Heart right ventricle (tissue), 16 donors: Measurements from ENCODE around the gene PRKAG2. TPM values are rescaled to one million over a fixed set of nuclear protein-coding genes. Genes with fewer than 3 reads are reported as not detected.

Experiments
- ATAC-seq, 8 donors: fragments of 200-7000 bp; cut with Tn5 transposase; one replicate each; pipeline ENCODE4 v1.9.1; 2020; ENCODE audit warnings: mild to moderate bottlenecking in 8 of 8, moderate library complexity in 8 of 8, moderate number of reproducible peaks in 1 of 8
- DNase-seq, 2 donors: peaks; one replicate each; pipeline ENCODE4 v3.0.0-alpha.2; 2020
- H3K27ac ChIP-seq, 10 donors: fragments of 200-600 bp; sonication (generic) in 2 of 10; one replicate each; pipeline versions ENCODE4 v1.5.0 to v1.8.0; 2020 to 2022; ENCODE audit warnings: mild to moderate bottlenecking in 3 of 10
- H3K27me3 ChIP-seq, 7 donors: fragments of 200-600 bp; one replicate each; pipeline ENCODE4 v1.8.0; 2021 to 2022; ENCODE audit warnings: mild to moderate bottlenecking in 2 of 7
- H3K36me3 ChIP-seq, 9 donors: fragments of 200-600 bp; sonication (generic) in 1 of 9; one replicate each; pipeline versions ENCODE4 v1.5.0 to v1.8.0; 2020 to 2022; ENCODE audit warnings: mild to moderate bottlenecking in 2 of 9
- H3K4me1 ChIP-seq, 9 donors: fragments of 200-600 bp; sonication (generic) in 1 of 9; one replicate each; pipeline versions ENCODE4 v1.5.0 to v1.8.0; 2020 to 2022; ENCODE audit warnings: mild to moderate bottlenecking in 4 of 9
- H3K4me3 ChIP-seq, 10 donors: fragments of 200-600 bp; sonication (generic) in 2 of 10; one replicate each; pipeline versions ENCODE4 v1.5.0 to v1.8.0; 2020 to 2022; ENCODE audit warnings: mild to moderate bottlenecking in 7 of 10, moderate library complexity in 2 of 10
- H3K9me3 ChIP-seq, 11 donors: fragments of 200-600 bp in 10 of 11; sonication (generic) in 2 of 11; one replicate each; pipeline versions ENCODE4 v1.5.0 to v1.8.0; 2013 to 2022; ENCODE audit warnings: mild to moderate bottlenecking in 2 of 11, control low read depth in 1 of 11, moderate library complexity in 1 of 11
- CTCF ChIP-seq, 9 donors: fragments of 200-600 bp; sonication (generic) in 2 of 9; IDR thresholded peaks; one replicate each; pipeline versions ENCODE4 v1.5.0 to v1.8.0; 2021 to 2022; ENCODE audit warnings: antibody characterized with exemption in 9 of 9, mild to moderate bottlenecking in 5 of 9, moderate library complexity in 1 of 9
- WGBS, 2 donors: extraction: QIAGEN DNeasy Blood & Tissue Kit; methylation state at CpG; one replicate each; pipeline ENCODE4 v1.1.7; 2013; ENCODE audit warnings: inconsistent platforms in 1 of 2; 5-methylcytosine and 5-hydroxymethylcytosine counted together
- intact Hi-C, 10 donors: fragments of 100-400 bp; cut with DNase I; formaldehyde crosslinking; loops; one replicate each; pipeline versions ENCODE4 v1.11.1 to v1.14.2; 2022
- polyA plus RNA-seq, 2 donors: library from polyadenylated mRNA; stranded (reverse); fragments of 200-250 nt; gene quantifications; one replicate each; pipeline ENCODE4 v1.2.3, GENCODE V29; 2013
- total RNA-seq, 10 donors: library from RNA; stranded (reverse); fragmentation: NEBNext Ultra II Directional in 3 of 10; extraction: Animal tissue kit (Norgen Biotek cat#: 25700) in 3 of 10; gene quantifications; one replicate each; pipeline versions ENCODE4 v1.2.1 to v1.2.4, GENCODE V29; 2021 to 2023
- donor health status: Arrhythmogenic right ventricular cardiomyopathy.
- donor health status: ischemic (EF 13 %, LVEDD 7.1; RV severe dilation, severe dysfunction).
- donor health status: healthy with polysubstance abuse.
- donor health status: DM: no; HTN: yes; CAD: no.
- donor health status: DM: no; HTN: no; CAD: no.
- donor health status: ischemic (EF 25% LVEDD 6.9; RV normal size, moderate dysfunction).
- donor health status: ischemic (EF 25% LVEDD 5.7; RV mildly dilated, moderate dysfunction).
- donor health status: healthy.
- donor health status: DM: yes; HTN: yes; CAD: no.
- donor health status: Ischemic cardiomyopathy.
- donor health status: ischemic (EF 35%, LVEDD 5.7; RV mildly dilated, moderate dysfunction).
- donor health status: nonischemic (EF 11% LVEDD 7.7; RV severe dilation, severe dysfunction).
- donor health status: DM: yes; HTN: yes; CAD: no.
- donor health status: PGD.
- donor health status: ischemic (EF 29% LVEDD 5.4; RV normal size, mild dysfunction).
- donor health status: nonischemic (EF 23%, LVEDD 6.1; RV moderate dilation, normal function).

The PRKAG2 gene
- total and polyA plus RNA-seq, 12 donors, result 52.4 to 156 (median 114) TPM

- H3K4me3 ChIP-seq, result no peak overlapping the region
- H3K4me1 ChIP-seq, result peaks cover 0 to 20% (median 14%) of the 10 kb centered on the region in 9 donors
- intact Hi-C loops, result no loop called here
- no peaks in the 10 kb centered on the region for H3K9me3 ChIP-seq
- DNase-seq, result no peak
- TF ChIP-seq CTCF (IDR thresholded peaks at IDR 0.05), result no peak
- no peaks in the 10 kb centered on the region for H3K27me3 ChIP-seq
- H3K36me3 ChIP-seq, result no peaks in the 10 kb centered on the region
- no peak overlapping the region for H3K27ac ChIP-seq
- 93 to 95% methylated on average over 3 of the region's 3 CpGs for WGBS, 2 donors
- ATAC-seq, result no peak
These were observed 221.4 kb downstream of the PRKAG2 start for GRCh38 chr7:151655555-151655954.

GRCh38 chr7:151652111-151652510, 224.8 kb downstream of the PRKAG2 start:
- TF ChIP-seq CTCF (IDR thresholded peaks at IDR 0.05), result no peak
- no peaks in the 10 kb centered on the region for H3K9me3 ChIP-seq
- ATAC-seq (no peak), DNase-seq (no peak)
- no peak overlapping the region for H3K4me3 ChIP-seq
- peaks cover 0 to 2% (median 0%) of the 10 kb centered on the region in 9 donors for H3K36me3 ChIP-seq
- WGBS, 2 donors, result 77 to 84% methylated on average over 5 of the region's 5 CpGs
- peak overlapping the region in 3 of 10 donors; percentile 61 to 79 (median 68) for H3K27ac ChIP-seq
- H3K4me1 ChIP-seq, result peaks cover 0 to 21% (median 16%) of the 10 kb centered on the region in 9 donors
- H3K27me3 ChIP-seq, result no peaks in the 10 kb centered on the region
- intact Hi-C loops, result no loop called here

- Histone ChIP-seq H3K36me3 (peaks cover 0 to 7% (median 0%) of the 10 kb centered on the region in 9 donors), H3K9me3 (peaks cover 0 to 8% (median 0%) of the 10 kb centered on the region in 11 donors), H3K4me3 (no peak overlapping the region), H3K27ac (peak overlapping the region in 2 of 10 donors; percentile 68 to 75), H3K4me1 (peaks cover 0 to 19% (median 16%) of the 10 kb centered on the region in 9 donors), H3K27me3 (no peaks in the 10 kb centered on the region)
- no peak for TF ChIP-seq CTCF (IDR thresholded peaks at IDR 0.05)
- WGBS, 2 donors, result 92 to 95% methylated on average over 4 of the region's 4 CpGs
- intact Hi-C loops, result no loop called here
- ATAC-seq, result no peak
- DNase-seq, result no peak
These were observed 226.8 kb downstream of the PRKAG2 start for GRCh38 chr7:151650161-151650560.

- DNase-seq (no peak), ATAC-seq (no peak)
- H3K9me3 ChIP-seq, result peaks cover 0 to 12% (median 0%) of the 10 kb centered on the region in 11 donors
- H3K27ac ChIP-seq, result no peak overlapping the region
- H3K36me3 ChIP-seq, result peaks cover 0 to 7% (median 0%) of the 10 kb centered on the region in 9 donors
- 90% methylated on average over 6 of the region's 6 CpGs for whole genome bisulfite sequencing, 2 donors
- no peak for TF ChIP-seq CTCF (IDR thresholded peaks at IDR 0.05)
- intact Hi-C loops, result no loop called here
- no peak overlapping the region for H3K4me3 ChIP-seq
- peaks cover 0 to 19% (median 15%) of the 10 kb centered on the region in 9 donors for H3K4me1 ChIP-seq
- H3K27me3 ChIP-seq, result no peaks in the 10 kb centered on the region
These were observed 228.5 kb downstream of the PRKAG2 start for GRCh38 chr7:151648429-151648828.
